Gastroesophageal sphincter (tissue), 3 donors: Measurements from ENCODE around the gene CH25H.

Source experiments
- CTCF ChIP-seq, 4 experiments: fragments of 200-600 bp in 2 of 4; fragments of 450-650 bp in 2 of 4; sonication (generic) in 1 of 4; IDR thresholded peaks; one replicate each; pipeline ENCODE4 v1.5.1; 2017 to 2019; ENCODE audit warnings: antibody characterized with exemption in 4 of 4, mild to moderate bottlenecking in 2 of 4, moderate library complexity in 2 of 4
- EP300 ChIP-seq: sonication (generic); formaldehyde crosslinking; IDR thresholded peaks from one replicate; pipeline ENCODE4 v1.6.1; 2017; ENCODE audit warnings: antibody characterized with exemption, mild to moderate bottlenecking
- POLR2AphosphoS5 ChIP-seq: sonication (generic); formaldehyde crosslinking; IDR thresholded peaks from one replicate; pipeline ENCODE4 v1.6.1; 2017; ENCODE audit warnings: antibody characterized with exemption

DNA sequence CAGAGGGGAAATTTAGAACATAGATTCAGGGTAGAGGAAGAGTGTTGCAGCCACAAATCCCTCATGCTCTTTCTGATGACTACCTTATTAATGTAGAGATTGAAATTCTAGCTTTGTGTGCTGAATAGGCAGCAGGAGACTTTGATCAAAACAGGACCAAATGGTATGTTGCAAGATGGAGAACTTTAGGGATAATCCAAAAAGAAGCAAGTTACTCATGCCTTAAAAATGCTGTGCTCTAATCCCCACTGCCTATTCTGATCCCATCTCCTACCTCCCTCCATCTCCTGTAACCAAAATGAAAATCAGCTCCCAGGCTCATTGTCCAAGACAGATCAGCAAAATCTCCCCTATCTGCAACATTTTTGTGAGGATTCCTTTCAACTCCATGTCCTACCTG, 31.3 kb downstream of the CH25H start:
- TF ChIP-seq CTCF (IDR thresholded peaks at IDR 0.05) (no peak), POLR2AphosphoS5 (no peak), EP300 (no peak)
